Measurements from ENCODE around the gene CLIC4. TPM values are rescaled to one million over a fixed set of nuclear protein-coding genes. Genes with fewer than 3 reads are reported as not detected.
"Not testable (repeated sequence)": the region's sequence is repeated elsewhere in the genome, so short reads cannot be mapped to it uniquely, and the experiment has no call there.

CLIC4 gene
- 100 to 1,000 TPM; 740 to 777 TPM for total RNA-seq

DNA sequence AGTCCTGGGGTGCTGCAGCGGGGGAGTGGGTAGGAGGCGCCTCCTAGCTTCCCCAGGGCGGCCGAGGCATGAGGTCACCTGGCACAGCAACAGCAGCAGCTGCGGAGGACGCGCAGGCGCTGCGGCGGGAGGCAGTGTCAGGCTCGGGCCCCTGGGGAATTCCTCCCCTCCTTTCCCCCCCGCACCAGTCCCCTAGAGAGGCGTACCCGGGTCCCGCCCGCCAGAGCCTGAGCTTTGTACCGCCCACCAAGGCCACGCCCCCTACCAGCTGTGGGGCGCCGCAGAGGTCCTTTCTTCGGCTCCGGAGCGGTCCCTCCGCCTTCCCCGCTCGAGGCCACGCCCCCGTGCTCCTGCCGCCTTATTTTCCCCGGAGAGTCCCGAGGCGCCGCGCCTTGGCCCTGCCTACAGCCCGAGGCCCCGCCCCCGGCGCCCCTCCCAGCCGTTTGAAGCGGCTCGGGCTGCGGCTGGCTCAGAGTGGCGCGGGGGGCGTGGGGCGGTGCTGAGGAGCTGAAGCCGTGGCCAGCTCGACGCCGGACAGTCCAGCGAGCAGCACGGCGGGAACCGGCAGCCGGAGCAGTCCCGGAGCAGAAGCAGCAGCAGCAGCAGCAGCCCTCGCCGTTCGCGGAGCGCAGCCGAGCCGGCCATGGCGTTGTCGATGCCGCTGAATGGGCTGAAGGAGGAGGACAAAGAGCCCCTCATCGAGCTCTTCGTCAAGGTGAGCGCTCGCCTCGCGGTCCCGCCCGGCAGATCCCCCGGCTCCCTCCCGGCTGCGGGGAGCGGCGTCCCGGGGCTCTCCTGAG lies at the start of gene CLIC4:
Gene CLIC4, plus strand, starts transcription at position 537 of the 800 bp plus-strand sequence. Its CDS starts 107 bp downstream, at position 644.
- Histone ChIP-seq H3K27me3 (replicated peaks; ENCODE audit: insufficient read depth) (no peaks in the 10 kb centered on the region), H3K4me3 (peak within 1 kb of the TSS; percentile 91), H3K27ac (peak within 1 kb of the TSS; percentile 90 to 98), H3K9me3 (no peaks in the 10 kb centered on the region), H3K36me3 (no peaks in the 10 kb centered on the region), H3K4me1 (ENCODE audit: control insufficient read depth in 1 of 2, low read depth in 2 of 2) (peaks cover 15 to 33% of the 10 kb centered on the region in 2 donors)
- DNase-seq (ENCODE audit: low spot score) (peak; percentile 96), ATAC-seq (ENCODE audit: insufficient number of reproducible peaks, low FRiP score, low read depth) (peak; percentile 79)
- TF ChIP-seq, protein P1, sequence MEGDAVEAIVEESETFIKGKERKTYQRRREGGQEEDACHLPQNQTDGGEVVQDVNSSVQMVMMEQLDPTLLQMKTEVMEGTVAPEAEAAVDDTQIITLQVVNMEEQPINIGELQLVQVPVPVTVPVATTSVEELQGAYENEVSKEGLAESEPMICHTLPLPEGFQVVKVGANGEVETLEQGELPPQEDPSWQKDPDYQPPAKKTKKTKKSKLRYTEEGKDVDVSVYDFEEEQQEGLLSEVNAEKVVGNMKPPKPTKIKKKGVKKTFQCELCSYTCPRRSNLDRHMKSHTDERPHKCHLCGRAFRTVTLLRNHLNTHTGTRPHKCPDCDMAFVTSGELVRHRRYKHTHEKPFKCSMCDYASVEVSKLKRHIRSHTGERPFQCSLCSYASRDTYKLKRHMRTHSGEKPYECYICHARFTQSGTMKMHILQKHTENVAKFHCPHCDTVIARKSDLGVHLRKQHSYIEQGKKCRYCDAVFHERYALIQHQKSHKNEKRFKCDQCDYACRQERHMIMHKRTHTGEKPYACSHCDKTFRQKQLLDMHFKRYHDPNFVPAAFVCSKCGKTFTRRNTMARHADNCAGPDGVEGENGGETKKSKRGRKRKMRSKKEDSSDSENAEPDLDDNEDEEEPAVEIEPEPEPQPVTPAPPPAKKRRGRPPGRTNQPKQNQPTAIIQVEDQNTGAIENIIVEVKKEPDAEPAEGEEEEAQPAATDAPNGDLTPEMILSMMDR (IDR thresholded peaks at IDR 0.05) = no peak

DNA sequence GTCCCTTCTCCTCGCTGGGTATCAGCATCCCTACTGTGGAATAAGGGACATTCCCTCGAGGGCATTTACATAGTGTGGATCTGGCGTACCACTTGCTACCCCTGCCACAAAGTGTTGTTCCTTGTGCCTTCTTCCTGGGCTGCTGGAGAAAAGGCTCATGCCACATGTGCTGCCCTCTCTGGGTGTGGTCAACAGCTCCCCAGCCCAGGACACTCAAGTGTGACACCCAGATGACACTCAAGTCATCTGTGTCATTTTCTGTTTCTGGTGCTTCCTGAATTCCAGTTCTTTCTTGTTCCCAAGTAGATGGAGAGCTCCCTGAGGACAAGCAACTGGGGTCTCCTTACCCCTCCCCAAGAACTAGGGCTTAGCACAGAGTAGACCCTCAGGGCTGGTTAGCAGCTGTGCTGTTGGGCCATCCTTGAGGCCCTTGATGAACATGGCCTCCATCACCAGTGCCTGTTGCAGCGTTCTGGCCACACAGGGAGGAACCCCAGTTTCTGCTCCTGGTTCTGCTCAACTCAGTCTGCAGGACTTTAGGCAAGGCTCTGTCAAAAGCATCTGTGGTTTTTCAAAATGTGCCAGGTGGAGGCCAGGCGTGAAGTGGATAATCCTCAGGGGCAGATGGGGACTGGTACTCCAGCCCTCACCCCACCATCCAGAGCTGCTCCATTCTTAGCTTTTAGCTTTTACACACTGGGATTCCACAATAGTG lies 49.0 kb upstream of the CLIC4 start:
- DNase-seq (ENCODE audit: low spot score) (no peak), ATAC-seq (ENCODE audit: insufficient number of reproducible peaks, low FRiP score, low read depth) (no peak)
- TF ChIP-seq, protein P1 (IDR thresholded peaks at IDR 0.05) = no peak
- H3K4me1 ChIP-seq (ENCODE audit: control insufficient read depth in 1 of 2, low read depth in 2 of 2) = peaks cover 13 to 20% of the 10 kb centered on the region in 2 donors
- peak overlapping the region in 1 of 2 donors; percentile 33 for H3K27ac ChIP-seq
- no peak overlapping the region for H3K4me3 ChIP-seq
- H3K9me3 ChIP-seq = no peaks in the 10 kb centered on the region
- H3K36me3 ChIP-seq = no peaks in the 10 kb centered on the region
- H3K27me3 ChIP-seq (replicated peaks; ENCODE audit: insufficient read depth) = no peaks in the 10 kb centered on the region

DNA sequence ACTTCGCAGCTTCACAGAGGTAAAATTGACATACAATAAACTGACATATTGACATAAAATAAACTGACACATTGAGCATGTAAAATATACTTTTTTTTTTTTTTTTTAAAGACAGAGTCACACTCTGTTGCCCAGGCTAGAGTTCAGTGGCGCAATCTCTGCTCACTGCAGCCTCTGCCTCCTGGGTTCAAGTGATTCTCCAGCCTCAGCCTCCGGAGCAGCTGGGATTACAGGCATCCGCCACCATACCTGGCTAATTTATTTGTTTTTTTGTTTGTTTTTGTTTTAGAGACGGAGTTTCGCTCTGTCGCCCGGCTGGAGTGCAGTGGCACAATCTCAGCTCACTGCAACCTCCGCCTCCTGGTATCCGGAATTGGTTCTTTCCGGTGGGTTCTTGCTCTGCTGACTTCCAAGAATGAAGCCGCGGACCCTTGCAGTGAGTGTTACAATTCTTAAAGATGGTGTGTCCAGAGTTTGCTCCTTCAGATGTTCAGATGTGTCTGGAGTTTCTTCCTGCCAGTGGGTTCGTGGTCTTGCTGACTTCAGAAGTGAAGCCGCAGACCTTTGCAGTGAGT lies 48.4 kb upstream of the CLIC4 start:
- no peak for ATAC-seq (ENCODE audit: insufficient number of reproducible peaks, low FRiP score, low read depth)
- no peaks in the 10 kb centered on the region for H3K27me3 ChIP-seq (replicated peaks; ENCODE audit: insufficient read depth)
- TF ChIP-seq, protein P1 (IDR thresholded peaks at IDR 0.05) = no peak

DNA sequence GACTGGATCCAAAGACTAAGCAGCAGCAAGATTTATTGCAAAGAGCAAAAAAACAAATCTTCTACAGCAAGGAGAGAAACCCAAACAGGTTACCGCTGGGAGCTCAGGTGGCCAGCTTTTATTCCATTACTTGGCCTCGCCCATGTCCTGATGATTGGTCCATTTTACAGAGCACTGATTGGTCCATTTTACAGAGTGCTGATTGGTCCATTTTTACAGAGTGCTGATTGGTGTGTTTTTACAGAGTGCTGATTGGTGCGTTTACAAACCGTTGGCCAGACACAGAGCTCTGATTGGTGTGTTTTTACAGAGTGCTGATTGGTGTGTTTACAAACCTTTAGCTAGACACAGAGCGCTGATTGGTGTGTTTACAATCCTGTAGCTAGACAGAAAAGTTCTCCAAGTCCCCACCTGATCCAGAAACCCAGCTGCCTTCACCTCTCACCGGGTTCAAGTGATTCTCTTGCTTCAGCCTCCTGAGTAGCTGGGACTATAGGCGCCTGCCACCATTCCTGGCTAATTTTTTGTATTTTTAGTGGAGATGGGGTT lies 47.7 kb upstream of the CLIC4 start:
- H3K4me1 ChIP-seq (ENCODE audit: control insufficient read depth in 1 of 2, low read depth in 2 of 2) = peaks cover 13 to 20% of the 10 kb centered on the region in 2 donors
- not testable (repeated sequence) for H3K36me3 ChIP-seq; H3K4me3 ChIP-seq; ATAC-seq (ENCODE audit: insufficient number of reproducible peaks, low FRiP score, low read depth); H3K27me3 ChIP-seq (replicated peaks; ENCODE audit: insufficient read depth); H3K9me3 ChIP-seq; H3K27ac ChIP-seq; DNase-seq (ENCODE audit: low spot score)

More for the DNA sequence above, 48.4 kb upstream of the CLIC4 start:
- no peak for DNase-seq (ENCODE audit: low spot score)
- no peaks in the 10 kb centered on the region for H3K9me3 ChIP-seq
- no peaks in the 10 kb centered on the region for H3K36me3 ChIP-seq
- H3K27ac ChIP-seq = no peak overlapping the region
- H3K4me3 ChIP-seq = no peak overlapping the region
- H3K4me1 ChIP-seq (ENCODE audit: control insufficient read depth in 1 of 2, low read depth in 2 of 2) = peaks cover 13 to 20% of the 10 kb centered on the region in 2 donors

DNA sequence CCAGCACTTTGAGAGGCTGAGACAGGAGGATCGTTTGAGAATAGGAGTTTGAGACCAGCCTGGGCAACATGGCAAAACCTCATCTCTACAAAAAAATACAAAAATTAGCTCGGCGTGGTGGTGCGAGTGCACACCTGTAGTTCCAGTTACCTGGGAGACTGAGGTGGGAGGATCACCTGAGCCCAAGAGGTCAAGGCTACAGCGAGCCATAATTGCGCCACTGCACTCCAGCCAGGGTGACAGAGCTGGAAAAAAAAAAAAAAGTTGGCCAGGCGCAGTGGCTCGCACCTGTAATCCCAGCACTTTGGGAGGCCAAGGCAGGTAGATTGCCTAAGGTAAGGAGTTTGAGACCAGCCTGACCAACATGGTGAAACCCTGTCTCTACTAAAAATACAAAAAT lies 46.9 kb upstream of the CLIC4 start:
- H3K4me1 ChIP-seq (ENCODE audit: control insufficient read depth in 1 of 2, low read depth in 2 of 2) = peaks cover 13 to 20% of the 10 kb centered on the region in 2 donors
- not testable (repeated sequence) for H3K9me3 ChIP-seq; H3K27me3 ChIP-seq (replicated peaks; ENCODE audit: insufficient read depth); H3K36me3 ChIP-seq; H3K27ac ChIP-seq; ATAC-seq (ENCODE audit: insufficient number of reproducible peaks, low FRiP score, low read depth); DNase-seq (ENCODE audit: low spot score); H3K4me3 ChIP-seq

All from thoracic aorta (tissue), 2 donors.